CD14-positive monocyte (primary cell): Measurements from ENCODE around the gene SIPA1L3. TPM values are rescaled to one million over a fixed set of nuclear protein-coding genes. Genes with fewer than 3 reads are reported as not detected.

ENCODE experiments used
- DNase-seq, 3 donors: peaks; one replicate each; pipeline ENCODE4 v3.0.0-alpha.2; 2011 to 2022
- H2AFZ ChIP-seq: 2 replicates; pipeline ENCODE4 v1.6.0; 2012; ENCODE audit warnings: mild to moderate bottlenecking, low read depth, low read length, inconsistent platforms; ENCODE audit not compliant: insufficient read depth, poor library complexity, severe bottlenecking
- H3K27ac ChIP-seq, 2 donors: 1 replicate in 1 of 2; 2 replicates in 1 of 2; pipeline ENCODE4 v1.5.1; 2012 to 2013; ENCODE audit warnings: low read length in 2 of 2, control low read depth in 1 of 2, inconsistent platforms in 1 of 2, low read depth in 1 of 2, mild to moderate bottlenecking in 1 of 2
- H3K27me3 ChIP-seq, 2 donors: one replicate each; pipeline versions ENCODE4 v1.6.0 to v1.6.1; 2011 to 2013; ENCODE audit warnings: low read length in 2 of 2; ENCODE audit not compliant: control insufficient read depth in 2 of 2, insufficient read depth in 2 of 2
- H3K36me3 ChIP-seq, 2 donors: replicated peaks in 1 of 2; 1 replicate in 1 of 2; 2 replicates in 1 of 2; pipeline versions ENCODE4 v1.5.1 to v1.6.1; 2012 to 2013; ENCODE audit warnings: low read length in 2 of 2, control low read depth in 1 of 2, inconsistent platforms in 1 of 2, mild to moderate bottlenecking in 1 of 2; ENCODE audit not compliant: insufficient read depth in 2 of 2, control insufficient read depth in 1 of 2
- H3K4me1 ChIP-seq, 2 donors: 1 replicate in 1 of 2; 2 replicates in 1 of 2; pipeline versions ENCODE4 v1.5.1 to v1.6.1; 2012 to 2013; ENCODE audit warnings: low read length in 2 of 2, control low read depth in 1 of 2, inconsistent platforms in 1 of 2, mild to moderate bottlenecking in 1 of 2, moderate library complexity in 1 of 2; ENCODE audit not compliant: insufficient read depth in 2 of 2, control insufficient read depth in 1 of 2
- H3K4me2 ChIP-seq: replicated peaks from 2 replicates; pipeline ENCODE3; 2012; ENCODE audit warnings: low read length, moderate library complexity, mild to moderate bottlenecking; ENCODE audit not compliant: poor library complexity, severe bottlenecking; ENCODE audit errors: extremely low read depth
- H3K4me3 ChIP-seq, 3 experiments: fragments of 200-600 bp in 1 of 3; sonication (generic) in 1 of 3; replicated peaks in 1 of 3; 1 replicate in 2 of 3; 2 replicates in 1 of 3; pipeline ENCODE4 v1.5.1; 2011 to 2013; ENCODE audit warnings: low read length in 3 of 3, mild to moderate bottlenecking in 3 of 3, control low read depth in 2 of 3, low read depth in 2 of 3, inconsistent platforms in 1 of 3, moderate library complexity in 1 of 3
- H3K79me2 ChIP-seq: 2 replicates; pipeline ENCODE4 v1.6.0; 2012; ENCODE audit warnings: mild to moderate bottlenecking, control low read depth, inconsistent platforms, low read length, moderate library complexity; ENCODE audit not compliant: insufficient read depth
- H3K9ac ChIP-seq: 2 replicates; pipeline ENCODE4 v1.6.0; 2017; ENCODE audit warnings: low read length, mild to moderate bottlenecking; ENCODE audit not compliant: insufficient read depth, poor library complexity, severe bottlenecking
- H3K9me3 ChIP-seq, 2 donors: replicated peaks in 1 of 2; 1 replicate in 1 of 2; 2 replicates in 1 of 2; pipeline versions ENCODE4 v1.5.1 to v1.6.1; 2012 to 2013; ENCODE audit warnings: low read length in 2 of 2, control low read depth in 1 of 2; ENCODE audit not compliant: control insufficient read depth in 1 of 2, insufficient read depth in 1 of 2
- H4K20me1 ChIP-seq: 2 replicates; pipeline ENCODE4 v1.6.0; 2012; ENCODE audit warnings: mild to moderate bottlenecking, low read length, control low read depth, moderate library complexity; ENCODE audit not compliant: insufficient read depth
- H3K27ac Mint-ChIP-seq, 7 donors: one replicate each; pipeline ENCODE4 v1.8.0; 2020; ENCODE audit warnings: mild to moderate bottlenecking in 7 of 7, mixed read lengths in 7 of 7, moderate library complexity in 6 of 7, inconsistent platforms in 2 of 7
- H3K27me3 Mint-ChIP-seq, 3 donors: one replicate each; pipeline ENCODE4 v1.8.0; 2021 to 2022; ENCODE audit warnings: low read depth in 3 of 3, mild to moderate bottlenecking in 3 of 3, mixed read lengths in 3 of 3, moderate library complexity in 3 of 3, inconsistent platforms in 1 of 3
- H3K36me3 Mint-ChIP-seq, 2 donors: one replicate each; pipeline ENCODE4 v1.8.0; 2020; ENCODE audit warnings: mixed read lengths in 2 of 2, inconsistent platforms in 1 of 2, mild to moderate bottlenecking in 1 of 2
- H3K4me1 Mint-ChIP-seq: one replicate; pipeline ENCODE4 v1.8.0; 2020; ENCODE audit warnings: mild to moderate bottlenecking, mixed read lengths
- H3K4me3 Mint-ChIP-seq, 2 donors: one replicate each; pipeline ENCODE4 v1.8.0; 2020; ENCODE audit warnings: mild to moderate bottlenecking in 2 of 2, mixed read lengths in 2 of 2, moderate library complexity in 1 of 2
- H3K9me3 Mint-ChIP-seq, 7 donors: one replicate each; pipeline ENCODE4 v1.8.0; 2020 to 2022; ENCODE audit warnings: mixed read lengths in 7 of 7, mild to moderate bottlenecking in 6 of 7, moderate library complexity in 6 of 7, inconsistent platforms in 2 of 7
- WGBS: methylation state at CpG from one replicate; pipeline ENCODE4 v1.1.5; 2013; ENCODE audit warnings: missing lambda C conversion rate; ENCODE audit not compliant: insufficient coverage; 5-methylcytosine and 5-hydroxymethylcytosine counted together
- intact Hi-C, 2 donors: fragments of 100-400 bp; cut with micrococcal nuclease; formaldehyde crosslinking; loops; one replicate each; pipeline versions ENCODE4 v1.15.0 to v1.15.1; 2023
- polyA plus RNA-seq, 3 donors: library from polyadenylated mRNA; depleted of rRNA in 1 of 3; unstranded in 2 of 3; stranded (reverse) in 1 of 3; fragments of 300-500 nt in 2 of 3; fragments of >200 nt in 1 of 3; fragmentation: Illumina TruSeq in 2 of 3; gene quantifications; 1 replicate in 2 of 3; 2 replicates in 1 of 3; pipeline ENCODE4 v1.2.3, GENCODE V29; 2012 to 2021
- TF ChIP-seq, protein P1 (sequence below): fragments of 200-600 bp; IDR thresholded peaks from one replicate; pipeline ENCODE4 v1.8.0; 2022; ENCODE audit warnings: antibody characterized with exemption, mild to moderate bottlenecking

SIPA1L3 gene
- polyA plus RNA-seq, 3 donors: 0.55 to 4.5 (median 0.99) TPM

DNA sequence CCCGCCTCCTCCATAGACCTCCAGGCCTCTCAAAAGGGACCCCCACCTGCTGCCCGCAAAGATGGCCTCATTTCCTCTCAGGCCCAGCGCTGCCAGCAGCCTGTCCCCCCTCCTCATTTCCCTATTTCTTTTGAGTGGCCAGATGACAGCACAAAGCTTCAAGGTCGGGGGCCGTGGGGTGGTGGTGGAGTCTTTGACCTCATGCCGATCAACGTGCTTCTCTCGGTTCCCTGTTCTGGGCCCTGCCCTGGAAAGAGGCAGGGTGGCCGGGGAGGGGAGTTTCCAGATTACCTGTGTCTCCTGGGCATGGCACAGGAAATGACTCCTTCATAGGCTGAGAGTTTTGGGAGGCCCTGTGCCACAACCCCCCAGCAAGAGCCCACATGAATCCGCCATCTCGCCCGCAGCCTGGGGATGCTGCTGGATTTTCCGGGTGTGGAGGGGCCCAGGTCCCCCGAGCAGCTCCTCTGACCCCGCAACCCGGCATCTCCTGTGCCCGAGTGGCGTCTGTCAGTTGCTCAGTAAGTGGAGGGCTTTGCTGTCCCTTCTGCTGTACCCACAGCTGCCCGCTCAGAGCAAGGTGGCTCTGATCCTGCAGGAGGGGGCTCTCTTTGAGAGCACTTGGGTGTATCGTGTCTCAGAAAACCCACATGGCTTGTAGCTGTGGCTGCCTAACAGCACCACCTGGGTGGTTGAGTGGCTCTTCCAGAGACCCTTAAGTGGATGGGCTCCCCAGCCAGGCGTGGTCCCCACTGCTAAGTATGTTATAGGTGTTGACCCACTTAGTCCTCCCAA, 139.4 kb downstream of the SIPA1L3 start:
- H3K9me3 Mint-ChIP-seq: peaks cover 0 to 4% (median 0%) of the 10 kb centered on the region in 7 donors
- no peaks in the 10 kb centered on the region for H3K36me3 ChIP-seq
- H3K4me1 ChIP-seq: peaks cover 32 to 35% of the 10 kb centered on the region in 2 donors
- H4K20me1 ChIP-seq: no peaks in the 10 kb centered on the region
- H2AFZ ChIP-seq: no peak overlapping the region
- peaks cover 5% of the 10 kb centered on the region for H3K79me2 ChIP-seq
- no peak overlapping the region for H3K9ac ChIP-seq
- no peak overlapping the region for H3K4me2 ChIP-seq
- H3K27me3 ChIP-seq: no peaks in the 10 kb centered on the region
- no peak overlapping the region for H3K4me3 Mint-ChIP-seq
- peaks cover 0 to 5% (median 0%) of the 10 kb centered on the region in 3 donors for H3K27me3 Mint-ChIP-seq
- peaks cover 3 to 11% of the 10 kb centered on the region in 2 donors for H3K36me3 Mint-ChIP-seq
- H3K27ac ChIP-seq: no peak overlapping the region
- H3K9me3 ChIP-seq: no peaks in the 10 kb centered on the region
- TF ChIP-seq, protein P1, sequence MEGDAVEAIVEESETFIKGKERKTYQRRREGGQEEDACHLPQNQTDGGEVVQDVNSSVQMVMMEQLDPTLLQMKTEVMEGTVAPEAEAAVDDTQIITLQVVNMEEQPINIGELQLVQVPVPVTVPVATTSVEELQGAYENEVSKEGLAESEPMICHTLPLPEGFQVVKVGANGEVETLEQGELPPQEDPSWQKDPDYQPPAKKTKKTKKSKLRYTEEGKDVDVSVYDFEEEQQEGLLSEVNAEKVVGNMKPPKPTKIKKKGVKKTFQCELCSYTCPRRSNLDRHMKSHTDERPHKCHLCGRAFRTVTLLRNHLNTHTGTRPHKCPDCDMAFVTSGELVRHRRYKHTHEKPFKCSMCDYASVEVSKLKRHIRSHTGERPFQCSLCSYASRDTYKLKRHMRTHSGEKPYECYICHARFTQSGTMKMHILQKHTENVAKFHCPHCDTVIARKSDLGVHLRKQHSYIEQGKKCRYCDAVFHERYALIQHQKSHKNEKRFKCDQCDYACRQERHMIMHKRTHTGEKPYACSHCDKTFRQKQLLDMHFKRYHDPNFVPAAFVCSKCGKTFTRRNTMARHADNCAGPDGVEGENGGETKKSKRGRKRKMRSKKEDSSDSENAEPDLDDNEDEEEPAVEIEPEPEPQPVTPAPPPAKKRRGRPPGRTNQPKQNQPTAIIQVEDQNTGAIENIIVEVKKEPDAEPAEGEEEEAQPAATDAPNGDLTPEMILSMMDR: no peak
- H3K27ac Mint-ChIP-seq: peak overlapping the region in 1 of 7 donors; percentile 63
- peak in 1 of 3 donors; percentile 15 for DNase-seq
- WGBS: 80% methylated on average over 17 of the region's 21 CpGs
- intact Hi-C loops: loop anchor here in 1 of 2 donors (5.0 to 10.0 kb wide), 2 partner anchors 44 to 142 kb away; partner anchors contain the start of genes SIPA1L3 and WDR87
- peaks cover 43% of the 10 kb centered on the region for H3K4me1 Mint-ChIP-seq
- H3K4me3 ChIP-seq: no peak overlapping the region

DNA sequence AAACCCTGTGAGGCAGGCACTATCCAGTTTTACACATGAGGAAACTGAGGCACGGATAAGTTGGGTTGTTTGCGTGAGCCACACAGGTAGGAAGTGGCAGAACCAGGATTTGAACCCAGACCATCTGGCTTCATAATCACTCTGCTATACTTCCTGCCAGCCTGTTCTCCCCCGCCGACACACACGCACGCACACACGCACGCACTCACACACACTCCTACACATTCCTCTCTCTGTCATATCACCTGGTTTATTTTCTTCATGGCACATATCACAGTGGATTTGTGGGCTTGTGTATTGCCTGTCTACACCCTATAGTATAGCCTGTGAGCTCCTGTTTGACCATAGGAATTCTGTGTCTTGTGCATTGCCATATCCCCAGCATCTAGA, 140.0 kb downstream of the SIPA1L3 start:
- Histone ChIP-seq H3K9ac (no peak overlapping the region), H3K4me1 (peaks cover 32 to 35% of the 10 kb centered on the region in 2 donors), H3K79me2 (peaks cover 5% of the 10 kb centered on the region), H3K36me3 (no peaks in the 10 kb centered on the region), H2AFZ (no peak overlapping the region), H3K9me3 (no peaks in the 10 kb centered on the region), H3K27me3 (no peaks in the 10 kb centered on the region), H3K4me3 (no peak overlapping the region), H3K27ac (no peak overlapping the region), H3K4me2 (no peak overlapping the region), H4K20me1 (no peaks in the 10 kb centered on the region)
- 80% methylated on average over 2 of the region's 8 CpGs for whole genome bisulfite sequencing
- Mint-ChIP-seq H3K9me3 (peaks cover 0 to 1% (median 0%) of the 10 kb centered on the region in 7 donors), H3K4me1 (peaks cover 43% of the 10 kb centered on the region), H3K36me3 (peaks cover 3 to 11% of the 10 kb centered on the region in 2 donors), H3K4me3 (no peak overlapping the region), H3K27ac (peak overlapping the region in 2 of 7 donors; percentile 71 to 99), H3K27me3 (peaks cover 0 to 5% (median 0%) of the 10 kb centered on the region in 3 donors)
- DNase-seq: no peak
- TF ChIP-seq, protein P1: no peak
- intact Hi-C loops: loop anchor here in 1 of 2 donors (5.0 to 10.0 kb wide), 2 partner anchors 45 to 142 kb away; partner anchors contain the start of genes SIPA1L3 and WDR87
